HG03558 (cell line): ENCODE data around the gene NCAPG.
"Not testable (repeated sequence)": the region's sequence is repeated elsewhere in the genome, so short reads cannot be mapped to it uniquely, and the experiment has no call there.

ENCODE experiments used
- ATAC-seq: cut with Tn5 transposase; IDR thresholded peaks from one replicate; pipeline ENCODE4 v1.9.1; 2021; ENCODE audit warnings: moderate number of reproducible peaks; ENCODE audit not compliant: unreplicated experiment; ENCODE audit errors: extremely low read depth

Gene NCAPG

DNA sequence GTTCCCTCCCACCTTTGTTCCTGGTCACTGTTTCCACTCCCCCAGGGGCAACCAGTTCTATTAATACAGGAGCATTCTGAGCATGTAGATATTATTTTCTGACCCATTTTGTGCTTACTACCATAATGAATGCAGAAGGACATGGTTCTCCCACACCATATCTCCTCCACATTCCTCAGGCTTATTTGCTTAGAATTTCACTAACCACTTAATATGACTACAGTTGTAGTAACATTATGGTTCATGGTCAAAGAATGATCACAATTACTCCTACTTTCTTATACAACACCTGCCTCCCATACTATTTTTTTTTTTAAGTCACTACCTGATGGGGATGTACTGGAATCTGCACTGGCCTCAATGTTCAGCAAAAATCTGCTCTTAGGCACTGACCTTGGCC is 21.8 kb upstream of the NCAPG start:
- no peak for ATAC-seq

DNA sequence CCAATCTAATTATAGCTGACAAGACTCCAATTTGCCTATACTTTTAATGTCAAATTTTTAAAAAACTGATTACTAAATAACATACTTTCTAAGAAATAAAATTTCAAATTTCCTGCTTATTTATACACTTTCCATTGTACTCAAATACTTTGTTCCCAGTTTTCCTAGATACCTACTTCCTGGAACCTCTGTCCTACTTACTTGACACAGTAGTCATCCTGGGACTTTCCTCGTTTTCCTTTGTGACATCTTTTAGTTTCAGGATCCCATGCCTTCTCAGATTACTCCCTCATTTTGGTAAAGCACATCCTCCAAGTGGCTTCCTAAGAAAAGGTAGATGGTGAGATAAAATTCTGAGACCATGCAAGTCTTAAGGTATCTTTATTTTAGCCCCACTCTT is 16.0 kb upstream of the NCAPG start:
- no peak for ATAC-seq

DNA sequence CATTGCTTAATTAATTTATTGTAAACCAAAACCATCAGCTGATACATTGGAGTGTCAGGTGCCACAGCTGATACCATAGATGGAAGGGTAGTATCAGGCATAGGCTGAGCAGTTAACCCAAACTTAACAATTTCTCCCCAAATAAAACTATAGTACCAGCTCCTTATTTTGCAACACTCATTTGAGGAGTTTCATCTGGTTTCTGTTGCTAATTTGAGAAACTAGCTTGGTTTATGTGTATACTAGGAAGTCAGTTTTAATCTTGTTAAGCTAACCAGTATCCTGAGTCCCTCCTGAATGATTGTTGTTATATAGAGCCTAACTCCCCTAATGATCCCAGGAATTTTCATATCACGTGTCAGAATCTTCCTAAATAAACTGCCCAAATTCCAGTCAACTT is 13.0 kb upstream of the NCAPG start:
- ATAC-seq = no peak

DNA sequence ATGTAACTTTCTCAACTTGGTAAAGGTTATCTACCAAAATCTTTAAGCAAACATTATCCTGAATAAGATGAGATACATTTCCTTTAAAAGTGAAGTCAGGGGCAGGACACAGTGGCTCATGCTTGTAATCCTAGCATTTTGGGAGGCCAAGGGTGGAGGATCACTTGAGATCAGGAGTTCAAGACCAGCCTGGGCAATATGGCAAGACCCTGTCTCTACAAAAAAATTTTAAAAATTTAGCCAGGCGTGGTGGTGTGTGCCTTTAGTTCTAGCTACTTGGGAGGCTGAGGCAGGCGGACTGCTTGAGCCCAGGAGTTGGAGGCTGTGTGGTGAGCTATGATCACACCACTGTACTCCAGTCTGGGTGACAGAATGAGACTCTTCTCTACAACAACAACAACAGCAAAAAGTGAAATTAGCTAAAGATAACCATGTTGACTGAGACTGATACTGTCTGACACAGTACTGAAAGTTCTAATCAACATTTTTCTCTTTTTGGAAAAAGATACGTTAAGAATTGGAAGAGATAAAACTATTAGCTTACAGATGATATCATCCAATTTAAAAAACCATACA is 5.1 kb upstream of the NCAPG start:
- no peak for ATAC-seq

DNA sequence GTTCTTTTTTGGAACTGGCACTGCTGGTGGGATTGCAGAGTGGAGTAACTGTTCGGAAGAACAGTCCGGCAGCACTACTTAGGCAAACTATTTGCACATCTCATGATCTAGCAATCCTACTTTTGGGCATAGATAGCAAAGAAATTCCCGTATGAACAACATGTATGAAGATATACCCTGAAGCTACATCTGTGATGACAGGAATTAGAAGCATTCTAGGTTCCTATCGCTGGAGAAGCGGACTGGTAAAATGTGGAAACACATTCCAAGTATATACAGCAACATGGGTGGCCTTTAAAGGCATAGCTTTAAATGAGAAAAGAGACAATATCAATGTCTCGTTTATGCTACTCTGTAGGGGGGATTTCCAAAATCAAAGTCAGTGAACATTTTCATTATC is 3.3 kb upstream of the NCAPG start:
- no peak for ATAC-seq

DNA sequence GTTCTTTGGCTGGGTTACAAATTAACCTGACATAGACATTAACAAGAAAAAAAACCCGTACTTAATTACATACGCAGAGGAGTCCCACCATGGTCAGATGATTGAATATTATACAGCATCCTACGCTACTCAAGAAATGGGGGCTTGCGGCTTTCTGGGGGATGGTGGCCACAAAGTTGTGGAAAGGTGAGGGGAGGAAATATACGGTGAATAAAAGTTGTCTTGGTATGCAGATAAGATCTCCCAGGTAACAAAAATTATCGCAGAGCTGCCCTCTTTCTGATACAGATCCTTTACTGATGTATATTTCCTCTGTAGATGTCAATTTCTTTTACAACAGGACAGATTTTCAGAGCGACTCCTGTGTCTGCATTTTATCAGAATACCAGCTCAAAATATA is 1.1 kb upstream of the NCAPG start:
- no peak for ATAC-seq

DNA sequence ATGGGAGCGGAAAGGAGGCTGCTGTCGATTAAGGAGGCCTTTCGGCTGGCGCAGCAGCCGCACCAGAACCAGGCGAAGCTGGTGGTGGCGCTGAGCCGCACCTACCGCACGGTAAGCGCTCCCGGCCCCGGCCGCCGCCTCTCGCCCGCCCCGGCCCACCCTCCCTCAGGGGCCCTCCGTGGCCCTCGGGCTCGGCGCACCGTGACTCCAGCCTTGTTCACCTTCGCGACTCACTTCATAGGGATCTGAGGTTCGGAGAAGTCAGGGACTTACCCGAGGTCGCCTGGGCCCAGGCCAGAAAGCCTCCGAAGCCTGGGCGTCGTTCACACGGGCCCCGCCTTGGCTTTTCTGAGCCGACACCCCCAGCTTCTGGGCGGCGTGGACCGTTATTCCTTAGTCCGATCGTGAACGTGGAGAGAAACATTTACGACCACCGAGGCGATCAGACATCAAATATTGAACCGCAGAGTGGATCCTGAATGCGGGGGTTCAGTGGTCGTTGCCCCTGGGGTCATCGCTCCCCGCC is 362 bp downstream of the NCAPG start:
- peak; percentile 6 for ATAC-seq

DNA sequence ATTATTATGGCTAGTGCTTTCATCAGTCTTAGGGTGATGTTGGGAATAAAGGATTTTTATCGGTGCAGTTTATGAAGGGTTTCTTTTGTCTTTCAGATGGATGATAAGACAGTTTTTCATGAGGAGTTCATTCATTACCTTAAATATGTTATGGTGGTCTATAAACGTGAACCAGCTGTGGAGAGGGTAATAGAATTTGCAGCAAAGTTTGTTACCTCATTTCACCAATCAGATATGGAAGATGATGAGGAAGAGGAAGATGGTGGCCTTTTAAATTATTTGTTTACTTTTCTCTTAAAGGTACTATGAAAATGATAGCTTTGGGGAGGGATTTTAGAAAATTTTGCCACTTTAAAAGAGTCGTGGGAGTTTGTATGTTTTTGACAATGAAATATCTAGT is 1.3 kb downstream of the NCAPG start:
- ATAC-seq = no peak

DNA sequence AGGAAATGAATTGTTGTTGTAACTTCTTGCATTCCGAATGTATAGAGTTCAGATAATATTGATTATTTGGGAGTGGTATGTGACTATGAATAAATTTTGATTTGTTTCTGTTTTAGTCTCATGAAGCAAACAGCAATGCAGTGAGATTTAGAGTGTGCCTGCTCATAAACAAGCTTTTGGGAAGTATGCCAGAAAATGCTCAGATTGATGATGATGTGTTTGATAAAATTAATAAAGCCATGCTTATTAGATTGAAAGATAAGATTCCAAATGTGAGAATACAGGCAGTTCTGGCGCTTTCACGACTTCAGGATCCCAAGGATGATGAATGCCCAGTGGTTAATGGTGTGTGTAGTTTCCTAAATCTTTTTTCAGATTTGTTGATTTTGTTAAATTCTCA is 2.0 kb downstream of the NCAPG start:
- no peak for ATAC-seq

DNA sequence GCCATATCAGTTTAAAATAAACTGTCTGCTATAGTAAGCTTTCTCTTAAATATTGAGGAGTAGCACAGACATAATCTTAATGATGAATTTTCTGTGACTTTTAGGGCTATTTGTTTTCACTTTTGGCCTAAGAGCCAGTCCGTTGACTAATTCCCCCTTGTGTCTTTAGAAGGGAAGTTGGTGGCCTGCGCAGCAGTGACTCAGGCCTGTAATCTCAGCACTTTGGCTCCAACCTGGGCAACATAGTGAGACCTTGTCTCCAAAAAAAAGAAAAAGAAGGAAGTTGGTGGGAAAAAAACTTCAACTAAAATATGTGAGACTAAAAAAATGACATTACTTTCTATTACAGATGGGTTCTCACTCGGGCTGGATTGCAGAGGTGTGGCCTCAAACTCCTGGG is 3.4 kb downstream of the NCAPG start:
- ATAC-seq = no peak

DNA sequence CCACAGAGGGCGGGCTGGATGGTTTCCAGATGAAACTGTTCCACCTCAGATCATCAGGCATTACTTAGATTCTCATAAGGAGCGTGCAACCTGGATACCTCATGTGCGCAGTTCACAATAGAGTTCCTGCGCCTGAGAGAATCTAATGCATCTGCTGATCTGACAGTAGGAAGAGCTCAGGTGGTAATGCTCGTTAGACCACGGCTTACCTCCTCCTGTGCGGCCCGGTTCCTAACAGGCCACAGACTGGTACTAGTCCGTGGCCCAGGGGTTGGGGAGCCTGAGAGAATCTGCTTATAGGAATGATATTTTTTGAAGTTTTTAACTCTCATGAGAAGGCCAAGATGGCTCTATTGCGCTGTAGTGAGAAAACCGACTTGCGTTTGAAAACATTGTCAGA is 5.4 kb downstream of the NCAPG start:
- no peak for ATAC-seq

DNA sequence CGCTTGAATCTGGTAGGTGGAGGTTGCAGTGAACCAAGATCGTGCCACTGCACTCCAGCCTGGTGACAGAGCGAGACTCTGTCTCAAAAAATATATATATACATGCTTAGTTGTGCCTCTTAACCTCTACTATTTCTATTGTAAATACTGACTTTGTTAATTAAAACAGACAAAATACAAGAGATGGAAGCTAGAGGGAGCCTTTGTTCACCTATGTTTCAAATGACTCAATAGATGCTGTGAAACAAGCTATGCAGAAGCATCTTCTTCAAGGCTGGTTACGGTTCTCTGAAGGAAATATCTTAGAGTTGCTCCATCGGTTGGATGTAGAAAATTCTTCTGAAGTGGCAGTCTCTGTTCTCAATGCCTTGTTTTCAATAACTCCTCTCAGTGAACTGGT is 6.2 kb downstream of the NCAPG start:
- peak; percentile 76 for ATAC-seq

DNA sequence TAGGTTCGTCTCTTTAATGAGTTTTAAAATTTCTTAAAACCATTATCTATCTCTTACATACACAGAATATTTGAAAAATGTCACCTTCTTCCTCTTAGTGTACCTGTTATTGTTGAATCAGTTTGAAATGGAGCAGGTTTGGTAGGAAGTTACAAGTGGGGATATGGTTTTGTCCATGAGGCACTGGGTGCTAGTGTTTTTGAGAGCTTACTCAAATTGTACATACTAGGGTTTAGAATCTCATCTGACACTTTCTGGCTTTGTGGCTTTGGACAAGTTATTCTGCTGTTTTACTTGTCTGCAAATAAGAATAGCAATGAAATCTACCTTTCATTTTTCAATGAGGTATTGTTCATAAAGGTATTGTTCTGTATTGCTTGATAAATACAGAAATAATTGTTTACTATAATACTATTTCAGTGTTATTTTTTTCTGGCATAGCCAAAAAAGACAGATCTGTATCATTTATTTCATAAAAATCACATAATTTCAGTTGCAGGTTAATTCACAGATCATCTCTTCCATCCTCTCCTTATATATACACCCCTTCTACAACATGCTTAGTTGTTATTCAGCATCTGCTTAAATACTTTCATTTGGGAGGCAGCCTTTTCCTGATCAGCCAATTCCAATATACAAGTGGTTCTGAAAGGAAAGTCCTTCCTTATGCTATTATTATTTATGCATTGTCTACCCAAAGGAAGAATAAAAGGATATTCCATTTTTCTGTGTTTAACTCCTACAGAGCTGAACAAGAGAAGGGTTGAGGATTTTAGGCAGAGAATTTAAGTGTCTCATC is 13.3 kb downstream of the NCAPG start:
- ATAC-seq = no peak

DNA sequence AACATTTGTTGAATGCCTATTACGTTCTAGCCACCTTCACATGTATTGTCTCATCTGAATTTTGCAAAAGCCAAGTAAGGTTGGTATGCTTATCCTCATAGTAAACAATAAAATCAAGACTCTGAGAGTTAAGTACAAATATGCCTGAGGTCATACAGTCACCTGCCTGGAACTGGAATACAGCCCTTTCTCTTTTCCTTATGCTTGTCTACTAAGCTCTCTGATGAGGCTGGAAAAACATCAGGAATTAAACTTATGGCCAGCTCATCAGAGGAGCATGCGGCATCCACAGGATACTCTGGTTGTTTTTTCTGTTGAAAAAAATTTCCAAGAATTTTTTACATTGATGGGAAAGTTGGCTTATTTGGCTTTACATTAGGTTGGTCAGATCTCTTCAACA is 35.5 kb downstream of the NCAPG start:
- ATAC-seq = no peak

DNA sequence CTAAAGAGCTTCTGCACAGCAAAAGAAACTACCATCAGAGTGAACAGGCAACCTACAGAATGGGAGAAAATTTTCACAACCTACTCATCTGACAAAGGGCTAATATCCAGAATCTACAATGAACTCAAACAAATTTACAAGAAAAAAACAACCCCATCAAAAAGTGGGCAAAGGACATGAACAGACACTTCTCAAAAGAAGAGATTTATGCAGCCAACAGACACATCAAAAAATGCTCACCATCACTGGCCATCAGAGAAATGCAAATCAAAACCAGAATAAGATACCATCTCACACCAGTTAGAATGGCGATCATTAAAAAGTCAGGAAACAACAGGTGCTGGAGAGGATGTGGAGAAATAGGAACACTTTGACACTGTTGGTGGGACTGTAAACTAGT is 39.5 kb downstream of the NCAPG start:
- ATAC-seq = not testable (repeated sequence)

DNA sequence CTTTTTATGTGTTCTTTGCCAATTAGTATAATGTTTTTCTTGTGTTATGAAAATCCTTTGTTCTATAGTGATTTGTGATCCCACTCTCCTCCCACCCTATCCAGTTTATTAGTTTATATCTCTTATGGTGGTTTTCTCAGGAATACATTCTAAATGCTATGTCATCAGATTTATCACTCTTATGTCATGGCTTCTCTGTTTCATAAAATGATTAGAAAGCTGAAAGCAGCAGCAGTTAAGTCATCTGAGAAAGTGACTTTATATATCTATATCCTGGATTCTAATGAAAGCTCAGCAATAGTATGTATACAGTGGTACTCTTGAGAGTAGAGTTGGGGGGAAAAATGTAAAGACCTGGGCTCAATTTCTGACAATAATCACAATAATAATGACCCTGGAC is 41.2 kb downstream of the NCAPG start:
- ATAC-seq = no peak

DNA sequence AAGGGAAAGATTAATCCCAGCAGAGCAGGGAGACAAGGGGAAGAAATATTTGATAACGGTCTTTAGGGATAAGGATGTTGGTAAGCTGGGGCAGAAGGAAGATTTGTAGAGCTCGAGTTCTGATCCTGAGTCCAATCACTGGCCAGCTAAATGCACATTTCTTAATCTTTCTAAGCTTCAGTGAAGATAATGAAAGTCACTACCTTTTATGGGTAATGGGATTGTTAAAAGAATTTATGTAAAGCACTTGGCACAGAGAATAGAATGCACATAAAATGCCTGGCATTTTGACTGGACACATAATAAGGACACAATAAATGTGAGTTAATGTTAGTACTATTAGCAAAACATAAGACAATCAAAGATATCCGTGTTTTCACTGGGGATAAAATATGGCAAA is 43.3 kb downstream of the NCAPG start:
- ATAC-seq = no peak

DNA sequence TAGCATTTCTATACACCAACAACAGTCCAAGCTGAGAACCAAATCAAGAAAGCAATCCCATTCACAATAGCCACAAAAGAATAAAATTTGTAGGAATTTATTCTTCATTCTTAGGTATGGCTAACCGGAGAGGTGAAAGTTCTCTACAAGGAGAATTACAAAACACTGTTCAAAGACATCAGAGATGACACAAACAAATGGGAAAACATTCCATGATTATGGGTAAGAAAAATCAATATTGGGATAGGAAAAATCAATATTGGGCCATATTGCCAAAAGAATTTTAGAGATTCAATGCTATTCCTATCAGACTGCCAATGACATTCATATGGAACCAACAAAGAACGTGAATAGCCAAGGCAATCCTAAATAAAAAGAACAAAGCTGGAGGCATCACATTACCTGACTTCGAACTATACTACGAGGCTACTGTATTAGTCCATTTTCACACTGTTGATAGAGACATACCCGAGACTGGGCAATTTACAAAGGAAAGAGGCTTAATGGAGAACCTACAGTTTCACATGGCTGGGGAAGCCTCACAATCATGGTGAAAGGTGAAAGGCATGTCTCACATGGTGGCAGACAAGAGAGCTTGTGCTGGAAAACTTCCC is 49.1 kb downstream of the NCAPG start:
- ATAC-seq = no peak

DNA sequence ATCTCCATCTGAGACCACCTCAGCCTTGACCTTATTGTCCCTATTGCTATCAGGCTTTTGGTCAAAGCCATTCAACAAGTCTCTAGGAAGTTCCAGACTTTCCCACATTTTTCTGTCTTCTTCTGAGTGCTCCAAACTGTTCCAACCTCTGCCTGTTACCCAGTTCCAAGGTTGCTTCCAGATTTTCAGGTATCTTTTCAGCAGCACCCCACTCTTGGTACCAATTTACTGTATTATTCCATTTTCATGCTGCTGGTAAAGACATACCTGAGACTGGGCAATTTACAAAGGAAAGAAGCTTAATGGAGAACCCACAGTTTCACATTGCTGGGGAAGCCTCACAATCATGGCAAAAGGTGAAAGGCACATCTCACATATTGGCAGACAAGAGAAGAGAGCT is 51.1 kb downstream of the NCAPG start:
- not testable (repeated sequence) for ATAC-seq

DNA sequence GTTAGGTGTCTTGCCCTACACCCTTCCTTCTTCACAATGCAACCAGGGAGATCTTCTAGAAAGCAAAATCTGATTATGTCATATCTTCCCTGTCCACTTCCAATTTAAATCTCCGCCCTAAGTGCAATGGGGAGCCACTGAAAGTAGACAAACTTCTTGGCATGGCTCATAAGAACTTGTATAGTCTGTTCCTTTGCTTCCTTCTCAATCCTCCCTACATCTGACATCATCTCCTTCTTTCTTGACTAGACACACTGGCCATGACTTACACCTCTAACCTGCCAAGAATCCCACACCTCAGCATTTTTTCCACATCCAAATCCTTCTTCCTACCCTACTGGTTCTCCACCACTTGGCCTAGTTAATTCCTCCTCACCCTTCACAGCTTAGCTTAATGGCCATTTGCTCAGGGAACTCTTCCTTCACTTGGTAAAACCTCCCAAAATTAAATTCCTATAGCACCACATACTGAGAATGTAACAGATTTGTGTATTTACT is 55.1 kb downstream of the NCAPG start:
- no peak for ATAC-seq

DNA sequence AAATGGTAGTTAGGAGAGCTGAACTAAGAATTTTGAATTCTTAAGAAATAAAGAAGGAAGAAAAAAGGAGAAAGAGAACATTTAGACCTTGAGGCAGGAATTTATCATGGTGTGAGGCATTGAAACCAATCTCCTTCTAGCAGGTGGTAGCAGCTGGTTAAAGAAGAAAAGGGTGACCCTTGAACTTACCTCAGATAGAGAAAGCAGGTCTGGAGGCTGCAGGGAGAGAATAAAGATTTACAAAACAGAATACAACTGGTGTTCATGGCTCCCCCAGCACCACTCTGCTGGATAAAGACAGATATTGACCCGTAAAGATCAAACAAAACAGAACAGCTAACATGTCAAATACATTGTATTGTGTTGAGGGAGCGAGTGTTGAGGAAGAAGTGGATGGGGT is 56.0 kb downstream of the NCAPG start:
- ATAC-seq = no peak
